B cell (primary cell): ENCODE results near the gene UBE2M.

ENCODE experiments used
- EZH2 ChIP-seq: IDR thresholded peaks from 2 replicates; pipeline ENCODE4 v1.6.1; 2012; ENCODE audit warnings: borderline replicate concordance, low read depth, mild to moderate bottlenecking, moderate library complexity, low read length; ENCODE audit not compliant: insufficient read depth, poor library complexity, severe bottlenecking
- TF ChIP-seq, protein P1 (sequence below): fragments of 200-600 bp; IDR thresholded peaks from one replicate; pipeline ENCODE4 v1.8.0; 2022; ENCODE audit warnings: antibody characterized with exemption, mild to moderate bottlenecking

DNA sequence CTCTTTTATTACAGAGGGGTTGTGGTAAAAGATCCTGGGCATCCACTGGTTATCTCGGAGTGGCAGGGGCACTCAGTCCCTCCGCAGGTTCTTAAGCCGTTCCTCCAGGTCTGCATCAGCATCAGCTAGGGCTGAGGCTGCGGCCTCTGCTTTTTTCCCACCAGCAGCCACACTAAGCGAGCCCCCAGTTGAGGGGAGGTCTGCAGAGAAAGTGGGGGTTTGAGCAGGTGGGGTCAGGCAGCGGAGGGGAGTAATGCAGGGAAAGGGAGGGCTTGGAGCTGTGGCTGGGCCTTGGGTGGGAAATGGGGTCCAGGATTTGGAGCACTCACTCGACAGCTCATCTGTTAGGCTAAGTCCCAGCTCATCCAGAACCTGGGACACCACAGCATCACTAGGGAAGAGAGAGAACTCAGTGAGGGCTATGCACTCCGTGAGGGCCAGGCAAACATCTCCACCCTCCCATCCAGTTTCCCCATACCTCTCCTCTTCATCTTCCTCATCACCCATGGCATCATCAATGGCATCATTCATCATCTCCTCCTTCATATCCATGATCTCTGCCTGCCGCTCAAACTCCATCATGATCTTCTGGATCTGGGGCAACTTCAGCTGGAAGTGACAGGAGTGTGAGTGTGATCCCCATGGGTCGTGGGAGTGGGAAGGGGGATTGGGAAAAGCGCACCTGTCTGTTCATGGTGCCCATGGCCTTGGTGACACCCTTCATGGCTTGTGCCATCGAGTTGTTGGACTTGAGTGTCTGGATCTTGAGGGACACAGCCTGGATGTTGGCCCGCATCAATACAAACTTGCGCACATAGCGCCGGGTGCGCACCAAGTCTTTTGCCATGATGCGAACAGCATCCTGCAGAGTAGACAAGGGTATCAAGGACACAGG, 6.6 kb downstream of the UBE2M start:
- TF ChIP-seq, protein P1, sequence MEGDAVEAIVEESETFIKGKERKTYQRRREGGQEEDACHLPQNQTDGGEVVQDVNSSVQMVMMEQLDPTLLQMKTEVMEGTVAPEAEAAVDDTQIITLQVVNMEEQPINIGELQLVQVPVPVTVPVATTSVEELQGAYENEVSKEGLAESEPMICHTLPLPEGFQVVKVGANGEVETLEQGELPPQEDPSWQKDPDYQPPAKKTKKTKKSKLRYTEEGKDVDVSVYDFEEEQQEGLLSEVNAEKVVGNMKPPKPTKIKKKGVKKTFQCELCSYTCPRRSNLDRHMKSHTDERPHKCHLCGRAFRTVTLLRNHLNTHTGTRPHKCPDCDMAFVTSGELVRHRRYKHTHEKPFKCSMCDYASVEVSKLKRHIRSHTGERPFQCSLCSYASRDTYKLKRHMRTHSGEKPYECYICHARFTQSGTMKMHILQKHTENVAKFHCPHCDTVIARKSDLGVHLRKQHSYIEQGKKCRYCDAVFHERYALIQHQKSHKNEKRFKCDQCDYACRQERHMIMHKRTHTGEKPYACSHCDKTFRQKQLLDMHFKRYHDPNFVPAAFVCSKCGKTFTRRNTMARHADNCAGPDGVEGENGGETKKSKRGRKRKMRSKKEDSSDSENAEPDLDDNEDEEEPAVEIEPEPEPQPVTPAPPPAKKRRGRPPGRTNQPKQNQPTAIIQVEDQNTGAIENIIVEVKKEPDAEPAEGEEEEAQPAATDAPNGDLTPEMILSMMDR = no peak
- TF ChIP-seq EZH2 = no peak
